Measurements from ENCODE around the gene EPB42. TPM values are rescaled to one million over a fixed set of nuclear protein-coding genes. Genes with fewer than 3 reads are reported as not detected.

The EPB42 gene
- total RNA-seq, 1 donor from 2014 or later, result not detected

- Histone ChIP-seq H3K4me3 (ENCODE audit: low read depth, low read length) (no peak overlapping the region), H3K36me3 (ENCODE audit: control insufficient read depth, insufficient read depth, low read length) (no peaks in the 10 kb centered on the region), H3K27me3 (ENCODE audit: control insufficient read depth, insufficient read depth, low read length) (peaks cover 9% of the 10 kb centered on the region)
- FAIRE-seq (no peak), DNase-seq (ENCODE audit: low read depth) (peak; percentile 23)
- TF ChIP-seq CTCF (IDR thresholded peaks at IDR 0.05; ENCODE audit: insufficient read depth, low read length, severe bottlenecking), result peak; percentile 45
Measured at GRCh38 chr15:43209059-43209824, 11.6 kb downstream of the EPB42 start.

GRCh38 chr15:43208052-43209002, 12.5 kb downstream of the EPB42 start:
- TF ChIP-seq CTCF (IDR thresholded peaks at IDR 0.05; ENCODE audit: insufficient read depth, low read length, severe bottlenecking), result no peak

GRCh38 chr15:43207024-43207423, 13.8 kb downstream of the EPB42 start:
- TF ChIP-seq CTCF (IDR thresholded peaks at IDR 0.05; ENCODE audit: insufficient read depth, low read length, severe bottlenecking), result no peak
- DNase-seq (ENCODE audit: low read depth) (no peak), FAIRE-seq (no peak)
- H3K4me3 ChIP-seq (ENCODE audit: low read depth, low read length), result no peak overlapping the region
- peaks cover 9% of the 10 kb centered on the region for H3K27me3 ChIP-seq (ENCODE audit: control insufficient read depth, insufficient read depth, low read length)
- H3K36me3 ChIP-seq (ENCODE audit: control insufficient read depth, insufficient read depth, low read length), result no peaks in the 10 kb centered on the region

More at GRCh38 chr15:43208052-43209002, 12.5 kb downstream of the EPB42 start:
- Histone ChIP-seq H3K4me3 (ENCODE audit: low read depth, low read length) (no peak overlapping the region), H3K27me3 (ENCODE audit: control insufficient read depth, insufficient read depth, low read length) (peaks cover 9% of the 10 kb centered on the region), H3K36me3 (ENCODE audit: control insufficient read depth, insufficient read depth, low read length) (no peaks in the 10 kb centered on the region)
- no peak for DNase-seq (ENCODE audit: low read depth)
- no peak for FAIRE-seq

- Histone ChIP-seq H3K36me3 (ENCODE audit: control insufficient read depth, insufficient read depth, low read length) (no peaks in the 10 kb centered on the region), H3K27me3 (ENCODE audit: control insufficient read depth, insufficient read depth, low read length) (peaks cover 9% of the 10 kb centered on the region), H3K4me3 (ENCODE audit: low read depth, low read length) (no peak overlapping the region)
- FAIRE-seq (peak; percentile 18), DNase-seq (ENCODE audit: low read depth) (no peak)
- TF ChIP-seq CTCF (IDR thresholded peaks at IDR 0.05; ENCODE audit: insufficient read depth, low read length, severe bottlenecking), result no peak
Measured at GRCh38 chr15:43206054-43206453, 14.8 kb downstream of the EPB42 start.

GRCh38 chr15:43204016-43204901, 16.6 kb downstream of the EPB42 start:
- no peaks in the 10 kb centered on the region for H3K36me3 ChIP-seq (ENCODE audit: control insufficient read depth, insufficient read depth, low read length)
- peak; percentile 83 for TF ChIP-seq CTCF (IDR thresholded peaks at IDR 0.05; ENCODE audit: insufficient read depth, low read length, severe bottlenecking)
- DNase-seq (ENCODE audit: low read depth) (peak; percentile 55), FAIRE-seq (peak; percentile 43)
- no peak overlapping the region for H3K4me3 ChIP-seq (ENCODE audit: low read depth, low read length)
- peaks cover 9% of the 10 kb centered on the region for H3K27me3 ChIP-seq (ENCODE audit: control insufficient read depth, insufficient read depth, low read length)

All from bronchial epithelial cell (primary cell).